Measurements from ENCODE around the gene TCF7.

The TCF7 gene

GRCh38 chr5:134114886-134115805, 665 bp downstream of the TCF7 start:
- DNase-seq = no peak

GRCh38 chr5:134115806-134116175, 1.3 kb downstream of the TCF7 start:
- DNase-seq = no peak

- DNase-seq = no peak
These were observed 1.8 kb downstream of the TCF7 start for GRCh38 chr5:134116286-134116685.

- no peak for DNase-seq
These were observed 2.6 kb downstream of the TCF7 start for GRCh38 chr5:134116789-134117761.

GRCh38 chr5:134118212-134118835, 3.8 kb downstream of the TCF7 start:
- no peak for DNase-seq

GRCh38 chr5:134119720-134120119, 5.2 kb downstream of the TCF7 start:
- DNase-seq = no peak

- DNase-seq = no peak
These were observed 6.1 kb downstream of the TCF7 start for GRCh38 chr5:134120386-134121138.

GRCh38 chr5:134122530-134122929, 8.0 kb downstream of the TCF7 start:
- DNase-seq = no peak

- no peak for DNase-seq
These were observed 8.9 kb downstream of the TCF7 start for GRCh38 chr5:134123360-134123759.

- DNase-seq = no peak
These were observed 10.0 kb downstream of the TCF7 start for GRCh38 chr5:134124289-134125038.

- DNase-seq = no peak
These were observed 10.8 kb downstream of the TCF7 start for GRCh38 chr5:134125039-134126015.

GRCh38 chr5:134127376-134127861, 12.9 kb downstream of the TCF7 start:
- DNase-seq = no peak

GRCh38 chr5:134127988-134128647, 13.6 kb downstream of the TCF7 start:
- no peak for DNase-seq

- DNase-seq = no peak
These were observed 14.1 kb downstream of the TCF7 start for GRCh38 chr5:134128648-134128995.

- no peak for DNase-seq
These were observed 15.1 kb downstream of the TCF7 start for GRCh38 chr5:134129411-134130238.

GRCh38 chr5:134130239-134130945, 15.9 kb downstream of the TCF7 start:
- no peak for DNase-seq

GRCh38 chr5:134131165-134131564, 16.7 kb downstream of the TCF7 start:
- DNase-seq = no peak

All from NCI-H748 treated with DMSO at 0.1 percent for 48 hours (cell line).